ENCODE results near the gene LAIR2.

The LAIR2 gene, protein sequence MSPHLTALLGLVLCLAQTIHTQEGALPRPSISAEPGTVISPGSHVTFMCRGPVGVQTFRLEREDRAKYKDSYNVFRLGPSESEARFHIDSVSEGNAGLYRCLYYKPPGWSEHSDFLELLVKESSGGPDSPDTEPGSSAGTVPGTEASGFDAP

DNA sequence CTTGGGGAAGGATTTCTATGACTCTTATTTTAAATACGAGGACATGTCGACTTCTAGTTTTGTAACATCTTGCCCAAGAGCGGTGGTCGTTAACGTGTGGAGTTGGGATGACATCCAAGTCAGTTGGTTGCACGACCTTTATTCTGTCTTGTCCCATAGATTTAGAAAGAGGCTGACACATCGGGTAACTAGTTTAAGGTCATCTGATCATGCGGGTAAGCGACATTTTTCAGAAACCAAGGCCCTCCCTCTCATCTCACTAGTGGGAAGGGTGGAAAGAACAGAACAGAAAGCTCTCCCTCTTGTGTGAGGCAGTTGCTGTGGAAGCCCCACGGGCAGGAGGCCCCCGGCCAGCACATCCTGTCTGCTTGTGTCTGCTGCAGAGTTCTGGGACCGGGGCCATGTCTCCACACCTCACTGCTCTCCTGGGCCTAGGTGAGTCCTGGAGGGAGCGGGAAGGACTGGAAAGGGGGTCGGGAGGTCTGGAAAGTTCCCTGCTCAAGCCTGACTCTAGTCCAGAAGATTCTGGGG lies at the start of gene LAIR2:
Gene LAIR2 (plus strand): TSS at position 314 of the 531 bp plus-strand sequence. CDS start 88 bp downstream, at position 402.
- no peak for DNase-seq

DNA sequence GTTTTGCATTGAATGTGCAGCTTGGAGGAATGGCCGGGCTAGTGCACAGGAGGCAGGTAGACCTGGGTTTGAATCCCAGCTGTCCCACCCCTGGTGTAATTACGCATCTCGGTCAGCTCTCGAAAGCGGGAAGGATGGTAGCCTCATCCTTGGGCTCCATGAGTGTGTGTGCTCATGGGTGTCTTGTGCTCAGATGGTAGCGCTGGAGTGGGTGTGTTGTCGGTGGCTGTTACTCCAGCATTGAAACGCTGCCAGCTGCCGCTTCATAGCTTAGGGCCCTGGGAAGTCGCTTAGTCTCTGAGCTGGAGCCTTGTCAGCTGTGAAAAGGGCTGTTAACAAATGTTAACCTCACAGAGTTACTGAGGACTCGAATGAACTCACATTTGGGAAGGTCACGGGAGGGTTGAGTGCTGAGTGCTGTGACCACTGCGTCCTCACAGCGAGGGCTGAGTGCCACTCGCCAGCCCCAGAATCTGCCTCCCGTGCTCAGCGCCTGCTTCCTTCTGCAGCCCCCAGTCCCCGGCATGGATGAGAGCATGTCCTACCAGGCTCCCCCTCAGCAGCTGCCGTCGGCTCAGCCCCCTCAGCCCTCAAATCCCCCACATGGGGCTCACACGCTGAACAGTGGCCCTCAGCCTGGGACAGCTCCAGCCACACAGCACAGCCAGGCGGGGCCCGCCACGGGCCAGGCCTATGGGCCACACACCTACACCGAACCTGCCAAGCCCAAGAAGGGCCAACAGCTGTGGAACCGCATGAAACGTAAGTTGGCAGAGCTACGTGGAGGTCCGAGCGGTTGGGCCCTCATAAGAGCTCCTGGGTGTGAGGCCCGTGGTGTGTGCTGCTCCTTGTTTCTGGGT lies 48.5 kb upstream of the LAIR2 start:
- DNase-seq, result no peak

DNA sequence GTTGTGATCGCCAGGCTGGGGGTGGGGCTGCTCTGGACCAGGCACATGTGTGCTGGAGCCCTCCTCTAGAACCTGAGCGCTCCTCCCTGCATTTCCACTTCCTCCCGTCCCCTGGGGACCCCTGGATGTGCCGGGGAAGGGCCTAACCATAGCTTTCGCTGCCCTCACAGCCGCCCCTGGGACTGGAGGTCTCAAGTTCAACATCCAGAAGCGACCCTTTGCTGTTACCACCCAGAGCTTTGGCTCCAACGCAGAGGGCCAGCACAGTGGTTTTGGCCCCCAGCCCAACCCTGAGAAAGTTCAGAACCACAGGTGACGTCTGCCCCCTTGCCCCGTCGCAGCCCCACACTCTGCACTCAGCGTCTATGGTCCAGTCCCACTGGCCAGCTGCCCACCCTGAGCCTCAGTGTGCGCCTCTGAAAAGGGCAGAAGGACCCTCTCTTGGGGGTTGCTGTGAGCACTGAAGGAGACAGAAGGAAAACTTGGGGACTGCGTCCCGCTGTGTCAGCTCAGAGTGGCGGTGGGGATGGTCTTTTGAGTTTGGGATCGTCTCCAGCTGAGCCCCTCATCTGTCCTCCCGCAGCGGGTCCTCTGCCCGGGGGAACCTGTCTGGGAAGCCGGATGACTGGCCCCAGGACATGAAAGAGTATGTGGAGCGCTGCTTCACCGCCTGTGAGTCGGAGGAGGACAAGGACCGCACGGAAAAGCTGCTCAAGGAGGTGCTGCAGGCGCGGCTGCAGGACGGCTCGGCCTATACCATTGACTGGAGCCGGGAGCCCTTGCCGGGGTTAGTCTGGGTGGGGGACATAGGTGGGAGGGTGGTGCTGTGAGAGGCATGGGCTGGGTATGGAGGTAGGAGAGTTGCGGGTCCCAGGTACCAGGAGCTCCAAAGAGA lies 47.6 kb upstream of the LAIR2 start:
- no peak for DNase-seq

DNA sequence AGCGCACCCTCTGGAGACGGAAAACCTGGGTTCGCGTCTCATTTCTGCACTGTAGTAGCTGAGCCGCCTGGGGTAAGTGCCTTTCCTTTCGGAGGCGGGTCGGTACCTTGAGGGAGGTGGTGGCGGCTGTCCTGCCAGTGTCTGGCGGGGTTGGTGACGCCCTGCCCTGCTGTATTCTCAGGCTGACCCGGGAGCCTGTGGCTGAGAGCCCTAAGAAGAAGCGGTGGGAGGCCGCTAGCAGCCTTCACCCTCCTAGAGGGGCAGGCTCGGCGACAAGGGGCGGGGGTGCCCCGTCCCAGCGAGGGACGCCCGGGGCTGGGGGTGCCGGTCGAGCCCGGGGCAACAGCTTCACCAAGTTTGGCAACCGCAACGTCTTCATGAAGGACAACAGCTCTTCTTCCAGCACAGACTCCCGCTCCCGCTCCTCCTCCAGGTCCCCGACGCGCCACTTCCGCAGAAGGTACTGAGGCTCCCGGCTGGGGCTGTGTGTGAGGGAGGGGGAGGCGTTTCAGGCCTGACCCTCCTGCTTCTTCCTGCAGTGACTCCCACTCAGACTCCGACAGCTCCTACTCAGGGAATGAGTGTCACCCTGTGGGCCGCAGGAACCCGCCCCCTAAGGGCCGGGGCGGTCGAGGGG lies 46.7 kb upstream of the LAIR2 start:
- no peak for DNase-seq

DNA sequence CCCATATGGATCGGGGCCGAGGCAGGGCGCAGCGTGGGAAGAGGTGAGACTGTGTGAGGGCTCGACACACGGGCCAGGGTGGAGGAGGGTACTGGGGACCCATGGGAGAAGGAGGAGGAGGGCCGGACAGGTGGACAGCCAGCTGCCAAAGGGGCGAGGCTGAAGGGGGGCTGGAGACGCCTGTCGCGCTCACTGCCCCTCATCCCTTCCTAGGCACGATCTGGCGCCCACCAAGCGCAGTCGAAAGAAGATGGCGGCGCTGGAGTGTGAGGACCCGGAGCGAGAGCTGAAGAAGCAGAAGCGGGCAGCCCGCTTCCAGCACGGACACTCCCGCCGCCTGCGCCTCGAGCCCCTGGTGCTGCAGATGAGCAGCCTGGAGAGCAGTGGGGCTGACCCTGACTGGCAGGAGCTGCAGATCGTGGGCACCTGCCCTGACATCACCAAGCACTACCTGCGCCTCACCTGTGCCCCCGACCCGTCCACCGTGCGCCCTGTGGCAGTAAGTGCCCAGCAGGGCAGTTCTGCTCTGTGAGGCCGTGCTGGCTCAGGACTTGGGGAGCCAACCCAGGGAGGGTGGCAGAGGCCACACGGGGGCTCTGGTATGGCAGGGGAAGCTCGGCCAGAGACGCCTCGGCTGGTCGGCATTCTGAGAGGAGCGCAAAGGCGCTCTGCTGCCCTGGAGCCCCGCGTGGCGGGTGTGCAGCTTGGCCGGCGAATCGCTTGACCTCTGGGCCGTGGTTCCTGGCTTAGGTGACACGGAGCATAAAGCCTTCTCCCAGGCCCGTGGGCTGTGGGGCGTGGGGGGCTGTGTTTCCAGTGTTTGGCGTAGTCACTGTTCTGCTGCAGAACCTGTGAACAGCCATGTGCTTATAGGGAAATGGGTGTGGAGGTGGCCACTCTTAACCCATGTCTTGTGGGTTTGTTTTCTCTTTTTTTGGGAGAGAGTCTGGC lies 45.9 kb upstream of the LAIR2 start:
- no peak for DNase-seq

- no peak for DNase-seq
Observed at GRCh38 chr19:54457773-54458647, 44.6 kb upstream of the LAIR2 start.

- no peak for DNase-seq
Observed at GRCh38 chr19:54458648-54459281, 43.9 kb upstream of the LAIR2 start.

DNA sequence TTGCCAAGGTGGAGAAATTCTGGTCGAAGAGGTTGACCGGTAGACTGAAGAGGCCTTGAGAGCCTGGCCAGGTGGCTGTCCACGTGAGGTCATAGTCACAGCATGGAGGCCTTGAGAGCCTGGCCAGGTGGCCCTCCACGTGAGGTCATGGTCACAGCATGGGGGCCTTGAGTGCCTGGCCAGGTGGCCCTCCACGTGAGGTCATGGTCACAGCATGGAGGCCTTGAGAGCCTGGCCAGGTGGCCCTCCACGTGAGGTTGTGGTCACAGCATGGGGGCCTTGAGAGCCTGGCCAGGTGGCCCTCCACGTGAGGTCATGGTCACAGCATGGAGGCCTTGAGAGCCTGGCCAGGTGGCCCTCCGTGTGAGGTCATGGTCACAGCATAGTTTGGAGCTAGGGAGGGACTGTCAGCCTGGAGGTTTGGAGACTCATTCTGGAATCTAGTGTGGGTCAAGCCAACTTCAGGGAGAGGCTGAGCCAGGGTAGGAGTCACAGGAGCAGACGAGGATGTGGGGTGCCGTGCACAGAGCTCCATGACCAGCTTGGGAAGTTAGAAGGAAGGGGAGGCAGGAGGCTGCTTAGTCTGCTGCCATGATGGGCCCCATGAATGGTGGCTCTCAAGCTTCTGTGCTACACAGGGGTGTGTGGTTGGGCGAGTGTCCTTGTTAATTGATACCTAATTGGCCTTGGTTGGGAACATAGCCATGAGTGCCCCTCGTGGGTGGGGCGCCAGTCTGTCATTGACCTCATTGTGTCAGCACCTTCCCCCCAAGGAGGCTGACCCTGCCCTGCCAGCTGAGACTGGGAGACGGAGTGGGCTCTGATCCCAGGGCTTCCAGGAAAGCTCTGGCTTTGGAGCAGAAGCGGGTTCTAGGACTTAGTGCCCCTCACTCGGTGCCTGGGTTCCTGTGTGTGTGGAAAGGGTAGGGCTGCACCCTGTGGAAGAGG lies 43.1 kb upstream of the LAIR2 start:
- DNase-seq, result peak in 1 of 14 donors; percentile 22

DNA sequence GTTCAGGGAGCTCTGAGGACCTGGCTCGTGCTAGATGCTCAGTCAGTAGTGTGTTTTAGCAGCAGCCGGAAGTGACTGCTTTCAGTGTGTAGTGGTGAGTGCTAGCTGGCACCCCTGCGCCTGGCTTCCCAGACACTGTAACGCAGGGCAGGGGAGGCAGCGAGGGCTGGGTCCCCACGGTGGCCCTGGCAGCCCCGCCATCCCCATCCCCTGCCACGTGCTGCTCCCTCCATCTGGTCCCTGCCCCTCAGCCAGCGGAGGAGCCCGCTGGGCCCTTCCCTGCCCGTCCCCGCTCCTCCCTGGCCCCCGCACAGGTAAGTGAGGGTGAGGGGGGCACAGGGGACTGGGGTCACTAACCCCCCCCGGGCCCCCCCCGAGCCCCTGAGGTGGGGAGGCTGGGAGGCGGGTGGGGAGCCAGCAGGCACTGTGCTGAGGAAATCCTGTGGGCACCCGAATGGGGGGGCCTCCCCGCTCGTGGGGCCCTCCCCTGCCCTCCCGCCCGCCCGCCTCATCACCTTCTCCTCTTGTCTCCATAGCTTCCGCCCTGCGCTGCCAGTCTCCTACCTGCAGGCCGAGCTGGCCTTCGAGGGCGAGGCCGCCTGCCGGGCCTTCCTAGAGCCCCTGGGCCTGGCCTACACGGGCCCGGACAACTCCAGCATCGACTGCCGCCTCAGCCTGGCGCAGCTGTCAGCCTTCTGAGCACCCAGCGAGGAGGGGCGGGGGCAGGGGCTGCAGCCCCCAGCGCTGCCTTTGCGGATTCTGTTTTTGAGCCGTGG lies 42.2 kb upstream of the LAIR2 start:
- no peak for DNase-seq

- no peak for DNase-seq
Observed at GRCh38 chr19:54461210-54461609, 41.4 kb upstream of the LAIR2 start.

DNA sequence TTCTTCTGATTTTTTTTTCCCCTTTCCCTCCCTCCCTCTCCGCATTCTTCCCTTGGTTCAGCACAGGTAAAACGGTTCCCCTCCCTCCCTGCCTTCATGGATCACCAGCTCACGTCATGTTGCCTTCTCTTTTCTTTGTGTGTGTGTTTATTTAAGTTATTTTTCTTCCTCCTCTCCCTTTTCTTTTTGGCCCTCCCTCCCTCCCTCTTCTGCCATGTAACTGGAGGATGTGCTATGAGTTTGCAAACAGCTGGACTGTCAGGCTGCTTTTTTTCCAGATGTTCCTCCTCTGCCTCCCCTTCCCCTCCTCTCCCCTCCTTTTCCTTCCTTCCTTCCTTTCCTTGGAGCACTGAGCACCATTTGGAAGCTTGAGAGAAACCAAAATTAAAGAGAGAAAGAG lies 41.0 kb upstream of the LAIR2 start:
- DNase-seq, result no peak

DNA sequence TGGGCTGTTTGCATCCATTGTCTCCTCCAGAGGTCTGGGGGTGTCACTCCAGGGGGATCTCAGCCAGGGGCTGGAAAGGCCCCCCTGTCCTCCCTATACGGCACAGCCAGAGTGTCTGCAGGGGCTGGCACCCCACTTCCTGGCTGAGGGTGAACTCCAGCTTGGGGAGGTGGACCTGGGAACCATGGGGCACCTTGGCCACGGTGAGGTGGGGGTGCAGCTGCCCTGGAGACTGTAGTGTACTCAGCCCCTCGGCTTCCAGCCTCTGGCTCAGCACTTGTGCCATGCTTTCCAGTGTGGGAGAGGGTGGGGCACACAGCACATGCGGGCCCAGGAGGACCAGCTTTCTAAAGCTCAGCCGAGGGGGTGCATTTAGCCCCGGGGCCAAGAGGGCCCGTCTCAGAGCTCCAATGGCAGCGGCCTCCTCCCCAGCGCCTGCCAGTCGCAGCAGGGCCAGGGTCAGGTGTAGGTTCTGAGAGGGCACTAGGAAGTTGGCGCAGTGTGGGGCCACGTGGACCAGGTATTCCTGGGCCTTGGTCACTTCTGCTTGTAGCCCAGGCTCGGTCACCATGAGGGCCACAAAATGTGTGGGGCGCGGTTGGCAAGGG lies 40.5 kb upstream of the LAIR2 start:
- DNase-seq, result no peak

- peak in 10 of 14 donors; percentile 6 to 79 (median 47) for DNase-seq
Observed at GRCh38 chr19:54462655-54463530, 39.7 kb upstream of the LAIR2 start.

GRCh38 chr19:54463531-54464043 lies 39.0 kb upstream of the LAIR2 start, which contains the start of gene LENG9:
Gene LENG9, minus strand, starts transcription at chr19:54463778. Its CDS starts 252 bp downstream, at chr19:54463526.
- peak; percentile 11 to 95 (median 80) for DNase-seq

DNA sequence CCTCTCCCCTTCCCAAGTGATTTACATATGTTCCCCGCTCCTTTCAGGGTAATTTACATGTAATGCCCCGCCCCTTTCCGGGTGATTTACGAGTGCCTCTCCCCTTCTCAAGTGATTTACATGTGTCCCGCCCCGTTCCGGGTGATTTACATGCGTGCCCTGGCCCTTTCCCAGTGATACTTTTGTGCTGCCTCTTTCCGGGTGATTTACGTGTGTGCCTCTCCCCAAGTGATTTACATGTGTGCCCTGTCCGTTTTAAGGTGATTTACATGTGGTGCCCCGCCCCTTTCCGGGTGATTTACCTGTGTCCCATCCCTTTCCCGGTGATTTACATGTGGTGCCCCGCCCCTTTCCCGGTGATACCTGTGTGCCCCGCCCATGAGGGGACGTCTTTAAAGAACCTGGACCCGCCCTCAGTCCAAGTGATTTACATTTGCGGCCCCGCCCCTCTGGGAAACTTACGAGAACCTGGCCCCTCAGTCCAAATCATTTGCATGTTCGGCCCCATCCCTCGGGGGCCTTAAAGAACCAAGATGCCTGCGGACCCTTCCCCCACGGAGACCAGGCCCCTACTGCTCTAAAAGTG lies 38.5 kb upstream of the LAIR2 start:
- DNase-seq, result peak in 11 of 14 donors; percentile 48 to 90 (median 78)
